Measurements from ENCODE around the gene CORO1A.
"Not testable (repeated sequence)": the region's sequence is repeated elsewhere in the genome, so short reads cannot be mapped to it uniquely, and the experiment has no call there.

CORO1A gene

GRCh38 chr16:30183233-30184095 is at the start of gene CORO1A:
Gene CORO1A, plus strand, starts transcription at chr16:30183602. Its CDS starts 1,608 bp downstream, at chr16:30185210.
- DNase-seq: no peak

DNA sequence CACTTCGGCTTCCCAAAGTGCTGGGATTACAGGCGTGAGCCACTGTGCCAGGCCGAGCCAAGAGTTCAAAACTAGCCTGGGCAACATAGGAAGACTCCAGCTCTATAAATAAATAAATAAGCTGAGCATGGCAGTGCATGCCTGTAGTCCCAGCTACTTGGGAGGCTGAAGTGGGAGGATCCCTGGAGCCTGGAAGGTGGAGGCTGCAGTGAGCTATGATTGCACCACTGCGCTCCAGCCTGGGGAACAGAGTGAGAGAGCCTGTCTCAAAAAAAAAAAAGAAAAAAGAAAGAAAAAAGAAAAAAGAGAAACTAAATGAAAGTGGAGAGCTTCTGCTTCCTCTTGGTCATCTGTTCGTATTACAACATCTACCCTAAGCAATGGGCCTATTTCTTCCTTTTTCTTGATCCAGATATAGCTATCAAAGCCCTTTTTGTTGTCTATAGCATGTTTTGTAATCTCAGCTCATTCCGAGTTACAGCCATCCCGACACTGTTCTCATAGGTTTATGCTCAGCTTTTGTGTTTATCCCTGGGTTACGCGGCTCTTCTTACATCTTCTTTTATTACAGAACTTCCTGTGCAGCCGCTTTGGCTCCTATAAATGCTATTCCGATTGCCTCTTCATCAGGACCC is 46.3 kb upstream of the CORO1A start:
- DNase-seq: no peak

DNA sequence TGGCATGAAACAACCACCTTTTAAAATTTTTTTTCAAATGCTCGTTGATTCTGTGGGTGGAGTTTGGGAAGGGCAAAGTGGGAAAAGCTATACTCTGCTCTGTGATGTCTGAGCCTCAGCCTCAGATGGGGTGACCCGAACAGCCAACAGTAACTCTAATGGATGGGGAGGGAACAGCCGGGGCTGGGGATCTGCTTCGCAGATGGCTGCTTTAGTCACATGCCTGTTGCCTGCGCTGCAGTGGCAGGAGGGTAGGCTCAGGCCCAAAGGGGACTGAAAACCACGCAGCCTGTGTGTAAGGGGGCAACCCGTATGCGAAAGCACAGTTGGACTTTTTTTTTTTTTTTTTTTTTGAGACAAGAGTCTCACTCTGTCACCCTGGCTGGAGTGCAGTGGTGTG is 45.5 kb upstream of the CORO1A start:
- DNase-seq: no peak

DNA sequence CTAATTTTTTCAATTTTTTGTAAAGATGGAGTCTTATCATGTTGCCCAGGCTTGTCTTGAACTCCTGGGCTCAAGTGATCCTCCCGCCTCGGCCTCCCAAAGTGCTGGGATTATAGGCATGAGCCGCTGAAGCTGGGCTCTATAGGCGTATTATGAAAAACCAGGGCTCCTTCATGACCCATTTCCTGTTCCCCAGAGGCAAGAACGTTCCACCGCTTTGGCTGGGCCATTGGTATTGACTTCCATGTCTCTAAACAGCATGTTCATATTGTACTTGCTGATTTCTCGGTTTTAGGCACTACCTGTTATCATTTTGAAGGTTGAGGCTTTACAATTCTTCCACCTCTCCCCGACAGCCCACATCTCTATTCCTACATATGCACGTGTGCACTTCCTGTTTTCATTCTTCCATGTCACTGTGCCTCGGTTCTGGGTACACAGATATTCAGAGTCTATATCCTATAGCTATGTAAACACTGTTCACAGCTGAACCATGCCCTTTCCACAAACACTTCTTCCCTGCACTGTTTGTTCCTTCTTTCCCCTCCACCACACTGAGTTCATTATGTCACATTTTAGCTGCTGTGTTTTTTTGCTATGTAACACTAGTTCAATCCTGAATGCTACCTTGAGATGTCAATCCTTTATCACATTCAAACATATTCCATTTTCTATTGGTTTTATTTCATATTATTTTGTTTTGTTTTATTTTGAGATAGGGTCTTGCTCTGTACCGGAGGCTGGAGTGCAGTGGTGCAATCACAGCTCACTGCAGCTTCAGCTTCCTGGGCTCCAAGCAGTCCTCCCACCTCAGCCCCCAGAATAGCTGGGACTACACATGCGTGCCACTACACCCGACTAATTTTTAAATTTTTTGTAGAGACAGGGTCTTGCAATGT is 43.6 kb upstream of the CORO1A start:
- no peak for DNase-seq

DNA sequence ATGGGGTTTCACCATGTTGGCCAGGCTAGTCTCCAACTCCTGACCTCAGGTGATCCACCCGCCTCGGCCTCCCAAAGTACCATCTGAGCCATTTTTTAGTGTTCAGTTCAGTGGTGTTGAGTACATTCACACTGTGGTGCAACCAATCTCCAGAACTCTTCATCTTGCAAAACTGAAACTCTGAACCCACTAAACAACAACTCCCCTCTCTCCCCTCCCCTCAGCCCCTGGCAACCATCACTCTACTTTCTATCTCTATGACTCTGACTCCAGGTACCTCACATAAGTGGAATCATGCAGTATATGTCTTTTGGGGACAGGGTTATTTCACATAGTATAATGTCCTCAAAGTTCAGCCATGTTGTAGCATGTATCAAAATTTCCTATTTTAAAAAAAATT is 41.7 kb upstream of the CORO1A start:
- DNase-seq: no peak

DNA sequence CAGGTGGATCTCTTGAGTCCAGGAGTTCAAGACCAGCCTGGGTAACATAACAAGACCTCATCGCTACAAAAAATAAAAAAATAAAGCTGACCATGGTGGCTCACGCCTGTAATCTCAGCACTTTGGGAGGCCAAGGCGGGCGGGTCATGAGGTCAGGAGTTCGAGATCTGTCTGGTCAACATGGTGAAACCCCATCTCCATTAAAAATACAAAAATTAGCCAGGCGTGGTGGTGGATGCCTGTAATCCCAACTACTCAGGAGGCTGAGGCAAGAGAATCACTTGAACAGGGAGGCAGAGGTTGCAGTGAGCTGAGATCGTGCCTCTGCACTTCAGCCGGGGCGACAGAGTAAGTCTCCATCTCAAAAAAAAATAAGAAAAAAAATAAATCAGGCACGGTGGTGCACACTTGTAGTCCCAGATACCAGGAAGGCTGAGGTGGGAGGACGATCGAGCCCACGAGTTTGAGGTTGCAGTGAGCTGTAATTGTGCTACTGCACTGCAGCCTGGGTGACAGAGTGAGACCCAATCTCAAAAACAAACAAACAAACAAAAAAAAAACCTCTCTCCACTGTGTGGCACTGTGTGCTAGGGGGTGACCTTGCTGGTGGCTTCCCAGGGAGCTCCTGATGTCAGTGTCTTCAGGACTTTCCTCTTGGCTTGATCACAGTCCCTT is 40.6 kb upstream of the CORO1A start:
- DNase-seq: no peak

- DNase-seq: no peak
Measured at GRCh38 chr16:30143347-30143702, 40.1 kb upstream of the CORO1A start.

DNA sequence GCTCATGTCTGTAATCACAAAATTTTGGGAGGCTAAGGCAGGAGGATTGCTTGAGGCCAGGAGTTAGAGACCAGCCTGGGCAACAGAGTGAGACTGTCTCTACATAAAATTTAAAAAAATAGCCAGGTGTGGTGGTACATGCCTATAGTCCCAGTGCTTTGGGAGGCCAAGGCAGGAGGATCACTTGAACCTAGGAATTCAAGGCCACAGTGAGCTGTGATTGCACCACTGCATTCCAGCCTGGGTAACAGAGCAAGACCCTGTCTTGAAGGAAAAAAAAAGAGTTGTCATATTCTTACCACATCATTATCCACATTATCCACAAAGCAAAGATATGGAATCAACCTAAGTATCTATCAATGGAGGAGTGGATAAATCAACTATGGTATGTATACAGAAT is 39.4 kb upstream of the CORO1A start:
- no peak for DNase-seq

GRCh38 chr16:30144917-30145316 is 38.5 kb upstream of the CORO1A start:
- DNase-seq: no peak

GRCh38 chr16:30145657-30146056 is 37.7 kb upstream of the CORO1A start:
- no peak for DNase-seq

GRCh38 chr16:30147843-30148510 is 35.4 kb upstream of the CORO1A start:
- no peak for DNase-seq

GRCh38 chr16:30149250-30149930 is 34.0 kb upstream of the CORO1A start:
- DNase-seq: no peak

DNA sequence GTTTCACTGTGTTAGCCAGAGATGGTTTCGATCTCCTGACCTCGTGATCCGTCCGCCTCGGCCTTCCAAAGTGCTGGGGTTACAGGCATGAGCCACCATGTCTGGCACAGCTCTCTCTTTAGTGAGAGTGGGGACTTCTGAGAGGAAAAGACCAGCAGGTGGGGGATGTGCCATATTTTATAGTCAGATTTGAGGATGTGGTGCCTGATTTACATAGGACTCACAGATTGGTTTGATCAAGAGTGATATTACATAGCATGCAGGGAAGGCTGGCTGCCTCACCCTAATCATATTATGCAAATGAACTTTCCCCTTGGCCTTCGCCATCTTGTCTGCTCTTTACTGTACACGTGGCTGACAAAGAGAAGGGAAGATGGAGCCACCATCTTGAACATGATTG is 32.3 kb upstream of the CORO1A start:
- DNase-seq: no peak

DNA sequence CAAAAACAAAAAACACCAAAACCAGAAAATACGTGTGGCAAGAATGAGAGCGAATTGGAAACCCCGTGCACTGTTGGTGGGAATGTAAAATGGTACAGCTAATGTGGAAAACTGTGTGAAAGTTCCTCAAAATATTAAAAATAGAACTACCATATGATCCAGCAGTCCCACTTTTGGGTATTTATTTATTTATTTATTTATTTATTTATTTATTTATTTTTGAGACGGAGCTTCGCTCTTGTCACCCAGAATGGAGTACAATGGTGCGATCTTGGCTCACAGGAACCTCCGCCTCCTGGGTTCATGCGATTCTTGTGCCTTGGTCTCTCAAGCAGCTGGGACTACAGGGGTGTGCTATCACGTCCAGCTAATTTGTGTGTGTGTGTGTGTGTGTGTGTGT is 30.9 kb upstream of the CORO1A start:
- no peak for DNase-seq

- no peak for DNase-seq
Measured at GRCh38 chr16:30155188-30155587, 28.2 kb upstream of the CORO1A start.

GRCh38 chr16:30157214-30157613 is 26.2 kb upstream of the CORO1A start:
- no peak for DNase-seq

- no peak for DNase-seq
Measured at GRCh38 chr16:30163538-30163937, 19.9 kb upstream of the CORO1A start.

- DNase-seq: no peak
Measured at GRCh38 chr16:30166202-30166902, 17.1 kb upstream of the CORO1A start.

- DNase-seq: not testable (repeated sequence)
Measured at GRCh38 chr16:30168746-30169145, 14.7 kb upstream of the CORO1A start.

GRCh38 chr16:30169416-30169815 is 14.0 kb upstream of the CORO1A start:
- not testable (repeated sequence) for DNase-seq

GRCh38 chr16:30170145-30170544 is 13.3 kb upstream of the CORO1A start:
- DNase-seq: not testable (repeated sequence)

Data from cortex of kidney (tissue), 1 donor.